ENCODE data around the gene FZR1. TPM values are rescaled to one million over a fixed set of nuclear protein-coding genes. Genes with fewer than 3 reads are reported as not detected.

FZR1 gene
- total and polyA plus RNA-seq, 9 of the 15 experiments (the other 6 are each of a cell fraction or from before 2014, with no cell fraction given): 0.18 to 48.0 (median 22.2) TPM

GRCh38 chr19:3538965-3539755 is 33.0 kb downstream of the FZR1 start, which contains the start of gene TEKTIP1 (continued):
- peak; percentile 63 for TF ChIP-seq ZNF407 (IDR thresholded peaks at IDR 0.05; ENCODE audit: low read depth)
